DMS 273 (cell line): ENCODE measurements around the gene EEF1AKMT4.
A peak's percentile ranks its signal among the peaks of the same experiment; 100 is the strongest.
"Not testable (repeated sequence)": the region's sequence is repeated elsewhere in the genome, so short reads cannot be mapped to it uniquely, and the experiment has no call there.

Experiments
- DNase-seq: peaks from one replicate; lab custom pipeline; 2025; ENCODE audit not compliant: unreplicated experiment; lab: John Stamatoyannopoulos, UW

The EEF1AKMT4 gene

GRCh38 chr3:184259878-184260723 lies 10.6 kb downstream of the EEF1AKMT4 start:
- DNase-seq = peak; percentile 82

- peak; percentile 71 for DNase-seq
Observed at GRCh38 chr3:184260724-184261269, 11.3 kb downstream of the EEF1AKMT4 start.

GRCh38 chr3:184261270-184261853 lies 11.9 kb downstream of the EEF1AKMT4 start, which contains the start of gene CAMK2N2:
Gene CAMK2N2 (minus strand): TSS chr3:184261553. CDS start chr3:184261285, 268 bp downstream.
- DNase-seq = peak; percentile 98

- DNase-seq = peak; percentile 94
Observed at GRCh38 chr3:184261854-184262763, 12.6 kb downstream of the EEF1AKMT4 start.

GRCh38 chr3:184262764-184263179 lies 13.3 kb downstream of the EEF1AKMT4 start:
- no peak for DNase-seq

GRCh38 chr3:184267249-184267648 lies 17.8 kb downstream of the EEF1AKMT4 start:
- not testable (repeated sequence) for DNase-seq

GRCh38 chr3:184272269-184272668 lies 22.8 kb downstream of the EEF1AKMT4 start:
- DNase-seq = no peak

GRCh38 chr3:184275381-184275701 lies 25.9 kb downstream of the EEF1AKMT4 start:
- DNase-seq = no peak

GRCh38 chr3:184275961-184276910 lies 26.8 kb downstream of the EEF1AKMT4 start, which contains the start of gene ECE2:
Gene ECE2 (plus strand): TSS chr3:184276022. CDS start chr3:184276154, 132 bp downstream.
- peak; percentile 47 for DNase-seq

- no peak for DNase-seq
Observed at GRCh38 chr3:184277366-184277765, 27.9 kb downstream of the EEF1AKMT4 start.

GRCh38 chr3:184282941-184283340 lies 33.5 kb downstream of the EEF1AKMT4 start:
- DNase-seq = no peak

GRCh38 chr3:184283681-184284080 lies 34.2 kb downstream of the EEF1AKMT4 start:
- no peak for DNase-seq

- DNase-seq = peak; percentile 97
Observed at GRCh38 chr3:184284696-184285095, 35.2 kb downstream of the EEF1AKMT4 start.

- DNase-seq = peak; percentile 93
Observed at GRCh38 chr3:184289426-184289938, 40.0 kb downstream of the EEF1AKMT4 start.

- no peak for DNase-seq
Observed at GRCh38 chr3:184290331-184290730, 40.9 kb downstream of the EEF1AKMT4 start.

- no peak for DNase-seq
Observed at GRCh38 chr3:184291044-184291737, 41.7 kb downstream of the EEF1AKMT4 start.

- DNase-seq = no peak
Observed at GRCh38 chr3:184291738-184292445, 42.4 kb downstream of the EEF1AKMT4 start.

GRCh38 chr3:184295771-184296170 lies 46.3 kb downstream of the EEF1AKMT4 start:
- no peak for DNase-seq
